Sigmoid colon (tissue), 7 donors: ENCODE data around the gene ZBTB5. TPM values are rescaled to one million over a fixed set of nuclear protein-coding genes. Genes with fewer than 3 reads are reported as not detected.
"Not testable (repeated sequence)": the region's sequence is repeated elsewhere in the genome, so short reads cannot be mapped to it uniquely, and the experiment has no call there.

Experiments used
- DNase-seq: peaks from one replicate; pipeline ENCODE4 v3.0.0-alpha.2; 2019
- H3K27ac ChIP-seq, 4 donors: fragments of 200-600 bp; sonication (generic); one replicate each; pipeline ENCODE4 v1.5.1; 2016 to 2019; ENCODE audit warnings: mild to moderate bottlenecking in 1 of 4
- H3K27me3 ChIP-seq, 3 donors: fragments of 200-600 bp; sonication (generic); one replicate each; pipeline ENCODE4 v1.5.1; 2019; ENCODE audit warnings: mild to moderate bottlenecking in 1 of 3
- H3K36me3 ChIP-seq, 4 donors: fragments of 200-600 bp; sonication (generic); one replicate each; pipeline ENCODE4 v1.5.1; 2016 to 2019
- H3K4me1 ChIP-seq, 4 donors: fragments of 200-600 bp; sonication (generic); one replicate each; pipeline ENCODE4 v1.5.1; 2017 to 2019
- H3K4me3 ChIP-seq, 4 donors: fragments of 200-600 bp; sonication (generic); one replicate each; pipeline ENCODE4 v1.5.1; 2017 to 2019; ENCODE audit warnings: mild to moderate bottlenecking in 2 of 4, moderate library complexity in 1 of 4
- H3K9me3 ChIP-seq, 4 donors: fragments of 200-600 bp in 3 of 4; sonication (generic) in 3 of 4; one replicate each; pipeline versions ENCODE4 v1.5.1 to v1.6.1; 2013 to 2019
- CTCF ChIP-seq, 4 experiments: fragments of 450-650 bp in 3 of 4; fragments of 200-600 bp in 1 of 4; IDR thresholded peaks; one replicate each; pipeline ENCODE4 v1.5.1; 2016 to 2019; ENCODE audit warnings: antibody characterized with exemption in 4 of 4, mild to moderate bottlenecking in 3 of 4, moderate library complexity in 2 of 4
- EP300 ChIP-seq, 4 donors: sonication (generic); formaldehyde crosslinking; IDR thresholded peaks; one replicate each; pipeline ENCODE4 v1.6.1; 2017; ENCODE audit warnings: antibody characterized with exemption in 4 of 4
- POLR2A ChIP-seq, 2 donors: fragments of 450-650 bp; IDR thresholded peaks; one replicate each; pipeline ENCODE4 v1.6.1; 2016; ENCODE audit warnings: antibody characterized with exemption in 2 of 2, mild to moderate bottlenecking in 2 of 2, moderate library complexity in 2 of 2
- POLR2AphosphoS5 ChIP-seq, 4 donors: sonication (generic); formaldehyde crosslinking; IDR thresholded peaks; one replicate each; pipeline ENCODE4 v1.6.1; 2017; ENCODE audit warnings: antibody characterized with exemption in 4 of 4
- WGBS, 2 donors: extraction: QIAGEN DNeasy Blood & Tissue Kit; methylation state at CpG; one replicate each; pipeline ENCODE4 v1.1.7; 2013; 5-methylcytosine and 5-hydroxymethylcytosine counted together
- intact Hi-C: fragments of 100-400 bp; cut with DNase I; formaldehyde crosslinking; loops from one replicate; pipeline ENCODE4 v1.15.1; 2023
- polyA plus RNA-seq, 3 donors: library from polyadenylated mRNA; stranded (reverse); fragments of 200-250 nt; gene quantifications; one replicate each; pipeline ENCODE4 v1.2.3, GENCODE V29; 2013
- total RNA-seq, 4 donors: library from RNA; depleted of rRNA; stranded (reverse); fragments of >200 nt; gene quantifications; one replicate each; pipeline ENCODE4 v1.1.0, GENCODE V29; 2016
- donor health status: healthy with polysubstance abuse.
- donor health status: Bipolar disorder and iron deficiency.
- donor health status: healthy.

The ZBTB5 gene
- total and polyA plus RNA-seq, 7 donors, result 3.6 to 11.1 (median 7.7) TPM

- Histone ChIP-seq H3K9me3 (no peaks in the 10 kb centered on the region), H3K4me3 (no peak overlapping the region), H3K27me3 (no peaks in the 10 kb centered on the region), H3K4me1 (peaks cover 0 to 6% (median 5%) of the 10 kb centered on the region in 4 donors), H3K27ac (no peak overlapping the region), H3K36me3 (no peaks in the 10 kb centered on the region)
- DNase-seq, result no peak
- 86 to 90% methylated on average over 3 of the region's 3 CpGs for WGBS, 2 donors
- TF ChIP-seq EP300 (IDR thresholded peaks at IDR 0.05) (no peak), POLR2AphosphoS5 (IDR thresholded peaks at IDR 0.05) (no peak), POLR2A (IDR thresholded peaks at IDR 0.05) (no peak), CTCF (IDR thresholded peaks at IDR 0.05) (no peak)
- intact Hi-C loops, result loop anchor here (10.0 kb wide), 4 partner anchors 274 to 914 kb away; partner anchors contain the start of genes ALDH1B1, EXOSC3, SLC25A51 and TRMT10B
Measured at GRCh38 chr9:37480759-37481158, 15.5 kb upstream of the ZBTB5 start.

GRCh38 chr9:37477987-37478619, 12.9 kb upstream of the ZBTB5 start:
- H3K27me3 ChIP-seq, H3K9me3 ChIP-seq, DNase-seq, H3K36me3 ChIP-seq, H3K27ac ChIP-seq, intact Hi-C loops, H3K4me1 ChIP-seq, H3K4me3 ChIP-seq: not testable (repeated sequence)
- 66 to 69% methylated on average over 5 of the region's 5 CpGs for WGBS, 2 donors

- H3K9me3 ChIP-seq, H3K27ac ChIP-seq, H3K27me3 ChIP-seq, H3K36me3 ChIP-seq, intact Hi-C loops, H3K4me1 ChIP-seq, H3K4me3 ChIP-seq, DNase-seq: not testable (repeated sequence)
- WGBS, 2 donors, result 61 to 84% methylated on average over 4 of the region's 4 CpGs
Measured at GRCh38 chr9:37477443-37477842, 12.2 kb upstream of the ZBTB5 start.

GRCh38 chr9:37476930-37477329, 11.7 kb upstream of the ZBTB5 start:
- intact Hi-C loops, result no loop called here
- no peaks in the 10 kb centered on the region for H3K36me3 ChIP-seq
- TF ChIP-seq EP300 (IDR thresholded peaks at IDR 0.05) (no peak), POLR2AphosphoS5 (IDR thresholded peaks at IDR 0.05) (no peak), POLR2A (IDR thresholded peaks at IDR 0.05) (no peak), CTCF (IDR thresholded peaks at IDR 0.05) (no peak)
- H3K4me3 ChIP-seq, result no peak overlapping the region
- peaks cover 0 to 9% (median 6%) of the 10 kb centered on the region in 4 donors for H3K4me1 ChIP-seq
- WGBS, 2 donors, result 75 to 80% methylated on average over 11 of the region's 11 CpGs
- no peaks in the 10 kb centered on the region for H3K27me3 ChIP-seq
- no peaks in the 10 kb centered on the region for H3K9me3 ChIP-seq
- H3K27ac ChIP-seq, result no peak overlapping the region
- DNase-seq, result no peak

- Histone ChIP-seq H3K36me3 (no peaks in the 10 kb centered on the region), H3K9me3 (no peaks in the 10 kb centered on the region), H3K4me1 (peaks cover 0 to 12% (median 7%) of the 10 kb centered on the region in 4 donors), H3K27ac (no peak overlapping the region), H3K27me3 (no peaks in the 10 kb centered on the region), H3K4me3 (no peak overlapping the region)
- no peak for TF ChIP-seq EP300 (IDR thresholded peaks at IDR 0.05)
- no peak for TF ChIP-seq CTCF (IDR thresholded peaks at IDR 0.05)
- TF ChIP-seq POLR2A (IDR thresholded peaks at IDR 0.05), result no peak
- no peak for TF ChIP-seq POLR2AphosphoS5 (IDR thresholded peaks at IDR 0.05)
- WGBS, 2 donors, result 80 to 95% methylated on average over 3 of the region's 3 CpGs
- no peak for DNase-seq
- intact Hi-C loops, result no loop called here
Measured at GRCh38 chr9:37474438-37474837, 9.2 kb upstream of the ZBTB5 start.

GRCh38 chr9:37473982-37474381, 8.7 kb upstream of the ZBTB5 start:
- H3K4me3 ChIP-seq, intact Hi-C loops, H3K9me3 ChIP-seq, H3K27me3 ChIP-seq, H3K36me3 ChIP-seq, DNase-seq, H3K27ac ChIP-seq: not testable (repeated sequence)
- 66 to 81% methylated on average over 6 of the region's 6 CpGs for WGBS, 2 donors
- peaks cover 0 to 12% (median 7%) of the 10 kb centered on the region in 4 donors for H3K4me1 ChIP-seq
